Stimulated activated CD8-positive, alpha-beta memory T cell treated with anti-CD3 and anti-CD28 coated beads, Interleukin-7, amount 100 ng/mL, for 4 hours (primary cell): ENCODE data around the gene PTK7.

Source experiments
- DNase-seq, 2 donors: peaks; one replicate each; pipeline ENCODE4 v3.0.0-alpha.2; 2020; ENCODE audit warnings: low read depth in 2 of 2

The PTK7 gene

GRCh38 chr6:43204271-43205105 is 128.4 kb downstream of the PTK7 start:
- DNase-seq, result no peak

- no peak for DNase-seq
Measured at GRCh38 chr6:43205849-43206248, 129.7 kb downstream of the PTK7 start.

- DNase-seq, result no peak
Measured at GRCh38 chr6:43207286-43207685, 131.2 kb downstream of the PTK7 start.
